Right lobe of liver (tissue), 4 donors: ENCODE measurements around the gene RASD2.

ENCODE experiments used
- POLR2A ChIP-seq: fragments of 450-650 bp; IDR thresholded peaks from one replicate; pipeline ENCODE4 v1.6.1; 2017; ENCODE audit warnings: antibody characterized with exemption, mild to moderate bottlenecking
- TF ChIP-seq, protein P1 (sequence below), 4 donors: fragments of 200-600 bp in 3 of 4; fragments of 450-650 bp in 1 of 4; IDR thresholded peaks; one replicate each; pipeline versions ENCODE4 v1.5.1 to v1.8.0; 2016 to 2022; ENCODE audit warnings: antibody characterized with exemption in 4 of 4, mild to moderate bottlenecking in 2 of 4
- donor health status: DM: no; HTN: no; CAD: no.
- donor health status: DM: no; HTN: no; CAD: no.
- donor health status: DM: no; HTN: yes; CAD: no.

DNA sequence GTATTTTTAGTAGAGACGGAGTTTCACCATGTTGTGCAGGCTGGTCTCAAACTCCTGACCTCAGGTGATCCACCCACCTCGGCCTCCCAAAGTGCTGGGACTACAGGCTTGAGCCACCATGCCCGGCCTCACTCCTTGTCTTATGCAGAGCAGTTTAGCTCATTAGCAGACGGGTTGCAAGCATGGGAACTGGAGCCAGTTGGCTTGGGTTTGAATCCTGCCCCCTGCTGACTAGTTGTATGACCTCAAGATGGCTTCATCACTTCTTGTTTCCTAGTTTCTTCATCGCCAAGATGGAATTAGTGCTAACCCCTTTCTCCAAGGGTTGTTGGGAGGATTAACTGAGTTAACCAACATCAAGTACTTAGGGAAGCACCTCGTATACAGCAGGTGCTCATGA is 23.4 kb upstream of the RASD2 start:
- TF ChIP-seq, protein P1, sequence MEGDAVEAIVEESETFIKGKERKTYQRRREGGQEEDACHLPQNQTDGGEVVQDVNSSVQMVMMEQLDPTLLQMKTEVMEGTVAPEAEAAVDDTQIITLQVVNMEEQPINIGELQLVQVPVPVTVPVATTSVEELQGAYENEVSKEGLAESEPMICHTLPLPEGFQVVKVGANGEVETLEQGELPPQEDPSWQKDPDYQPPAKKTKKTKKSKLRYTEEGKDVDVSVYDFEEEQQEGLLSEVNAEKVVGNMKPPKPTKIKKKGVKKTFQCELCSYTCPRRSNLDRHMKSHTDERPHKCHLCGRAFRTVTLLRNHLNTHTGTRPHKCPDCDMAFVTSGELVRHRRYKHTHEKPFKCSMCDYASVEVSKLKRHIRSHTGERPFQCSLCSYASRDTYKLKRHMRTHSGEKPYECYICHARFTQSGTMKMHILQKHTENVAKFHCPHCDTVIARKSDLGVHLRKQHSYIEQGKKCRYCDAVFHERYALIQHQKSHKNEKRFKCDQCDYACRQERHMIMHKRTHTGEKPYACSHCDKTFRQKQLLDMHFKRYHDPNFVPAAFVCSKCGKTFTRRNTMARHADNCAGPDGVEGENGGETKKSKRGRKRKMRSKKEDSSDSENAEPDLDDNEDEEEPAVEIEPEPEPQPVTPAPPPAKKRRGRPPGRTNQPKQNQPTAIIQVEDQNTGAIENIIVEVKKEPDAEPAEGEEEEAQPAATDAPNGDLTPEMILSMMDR (IDR thresholded peaks at IDR 0.05): no peak
- no peak for TF ChIP-seq POLR2A
